MCF 10A (cell line): ENCODE measurements around the gene NINJ1. TPM values are rescaled to one million over a fixed set of nuclear protein-coding genes. Genes with fewer than 3 reads are reported as not detected.

Experiments
- BruUV-seq: library from RNA; stranded (reverse); fragments of 400-500 nt; replicated peaks from 2 replicates; lab custom pipeline; 2021; lab: Mats Ljungman, UMichigan
- CTCF ChIA-PET: fragments of 300-600 bp; sonication (Branson Sonifier 250); formaldehyde crosslinking; extraction: SDS; loops from one replicate; lab custom pipeline; 2021; ENCODE audit warnings: antibody characterized with exemption, inconsistent platforms; lab: Yijun Ruan, JAX
- POLR2A ChIA-PET: fragments of 300-600, 350-650 bp; sonication (Branson Sonifier 250); formaldehyde crosslinking; extraction: SDS; loops from one replicate; lab custom pipeline; 2020; ENCODE audit warnings: antibody characterized with exemption, inconsistent platforms; lab: Yijun Ruan, JAX
- DNase-seq: peaks from one replicate; pipeline ENCODE4 v3.0.0-alpha.2; 2018; ENCODE audit not compliant: unreplicated experiment
- H3K27ac Mint-ChIP-seq: one replicate; pipeline ENCODE4 v1.8.0; 2022; ENCODE audit warnings: mild to moderate bottlenecking, low read depth, mixed read lengths; ENCODE audit not compliant: unreplicated experiment
- H3K27me3 Mint-ChIP-seq: one replicate; pipeline ENCODE4 v1.8.0; 2022; ENCODE audit warnings: mixed read lengths; ENCODE audit not compliant: insufficient read depth, unreplicated experiment
- H3K36me3 Mint-ChIP-seq: one replicate; pipeline ENCODE4 v1.8.0; 2022; ENCODE audit warnings: mild to moderate bottlenecking, moderate library complexity, mixed read lengths; ENCODE audit not compliant: insufficient read depth, unreplicated experiment
- H3K4me1 Mint-ChIP-seq: one replicate; pipeline ENCODE4 v1.8.0; 2022; ENCODE audit warnings: mixed read lengths; ENCODE audit not compliant: insufficient read depth, unreplicated experiment
- H3K4me3 Mint-ChIP-seq: one replicate; pipeline ENCODE4 v1.8.0; 2022; ENCODE audit warnings: mild to moderate bottlenecking, moderate library complexity, mixed read lengths; ENCODE audit not compliant: unreplicated experiment
- H3K9me3 Mint-ChIP-seq: one replicate; pipeline ENCODE4 v1.8.0; 2022; ENCODE audit warnings: mixed read lengths; ENCODE audit not compliant: unreplicated experiment
- intact Hi-C: fragments of 100-400 bp; cut with micrococcal nuclease; formaldehyde crosslinking; loops from 2 replicates; pipeline ENCODE4 v1.14.1; 2022
- total RNA-seq: library from RNA; stranded (reverse); gene quantifications from 2 replicates; pipeline ENCODE4 v1.2.3, GENCODE V29; 2022
- TF ChIP-seq, protein P1 (sequence below): fragments of 200-600 bp; IDR thresholded peaks from one replicate; pipeline ENCODE4 v1.8.0; 2022; ENCODE audit warnings: antibody characterized with exemption, mild to moderate bottlenecking; ENCODE audit not compliant: unreplicated experiment

Gene NINJ1
- total RNA-seq, 1 experiment from 2014 or later, result 64.7 TPM

GRCh38 chr9:93134740-93135444, 841 bp upstream of the NINJ1 start:
- peaks cover 22% of the 10 kb centered on the region for H3K36me3 Mint-ChIP-seq
- H3K4me1 Mint-ChIP-seq, result peaks cover 16% of the 10 kb centered on the region
- H3K9me3 Mint-ChIP-seq, result no peaks in the 10 kb centered on the region
- ChIA-PET CTCF (interaction anchor here (0.6 to 1.1 kb wide), 4 partner anchors 15 to 338 kb away, joined by 3 to 4 read pairs (median 3); no protein-coding TSS in a partner anchor), POLR2A (interaction anchor here (0.9 to 6.4 kb wide), 6 partner anchors 9 to 977 kb away, joined by 3 to 49 read pairs (median 3); partner anchors contain the start of gene CARD19)
- BruUV-seq, result no TSS peak
- H3K4me3 Mint-ChIP-seq, result peak overlapping the region; percentile 78
- peak overlapping the region; percentile 77 for H3K27ac Mint-ChIP-seq
- TF ChIP-seq, protein P1, sequence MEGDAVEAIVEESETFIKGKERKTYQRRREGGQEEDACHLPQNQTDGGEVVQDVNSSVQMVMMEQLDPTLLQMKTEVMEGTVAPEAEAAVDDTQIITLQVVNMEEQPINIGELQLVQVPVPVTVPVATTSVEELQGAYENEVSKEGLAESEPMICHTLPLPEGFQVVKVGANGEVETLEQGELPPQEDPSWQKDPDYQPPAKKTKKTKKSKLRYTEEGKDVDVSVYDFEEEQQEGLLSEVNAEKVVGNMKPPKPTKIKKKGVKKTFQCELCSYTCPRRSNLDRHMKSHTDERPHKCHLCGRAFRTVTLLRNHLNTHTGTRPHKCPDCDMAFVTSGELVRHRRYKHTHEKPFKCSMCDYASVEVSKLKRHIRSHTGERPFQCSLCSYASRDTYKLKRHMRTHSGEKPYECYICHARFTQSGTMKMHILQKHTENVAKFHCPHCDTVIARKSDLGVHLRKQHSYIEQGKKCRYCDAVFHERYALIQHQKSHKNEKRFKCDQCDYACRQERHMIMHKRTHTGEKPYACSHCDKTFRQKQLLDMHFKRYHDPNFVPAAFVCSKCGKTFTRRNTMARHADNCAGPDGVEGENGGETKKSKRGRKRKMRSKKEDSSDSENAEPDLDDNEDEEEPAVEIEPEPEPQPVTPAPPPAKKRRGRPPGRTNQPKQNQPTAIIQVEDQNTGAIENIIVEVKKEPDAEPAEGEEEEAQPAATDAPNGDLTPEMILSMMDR, result no peak
- H3K27me3 Mint-ChIP-seq, result no peaks in the 10 kb centered on the region
- DNase-seq, result no peak
- intact Hi-C loops, result loop anchor here (5.0 to 10.0 kb wide), 2 partner anchors 38 to 180 kb away; partner anchors contain the start of gene CARD19

DNA sequence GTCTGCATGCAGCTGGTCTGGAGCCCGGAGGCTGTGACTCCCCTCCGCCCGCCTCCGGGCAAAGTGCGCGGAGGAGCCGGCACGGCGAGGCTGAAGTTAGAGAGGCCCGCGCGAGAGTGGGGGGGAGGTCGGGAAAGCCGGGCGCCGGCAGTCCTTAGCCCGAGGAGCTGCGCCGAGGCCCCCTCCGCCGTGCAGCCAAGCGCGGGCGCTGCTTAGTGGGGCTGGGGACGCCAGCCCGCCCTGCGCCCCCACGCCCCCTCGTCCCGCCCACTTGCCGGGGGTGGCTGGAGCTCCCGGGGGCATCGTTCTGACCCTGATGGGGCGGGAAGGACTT, 403 bp downstream of the NINJ1 start:
- POLR2A ChIA-PET, result interaction anchor here (0.6 to 6.4 kb wide), 19 partner anchors 8 to 978 kb away, joined by 3 to 49 read pairs (median 3); partner anchors contain the start of genes CARD19 and FAM120AOS
- TF ChIP-seq, protein P1, result no peak
- Mint-ChIP-seq H3K9me3 (no peaks in the 10 kb centered on the region), H3K4me3 (peak overlapping the region; percentile 78), H3K27ac (peak overlapping the region; percentile 77), H3K27me3 (no peaks in the 10 kb centered on the region), H3K4me1 (peaks cover 17% of the 10 kb centered on the region), H3K36me3 (peaks cover 25% of the 10 kb centered on the region)
- DNase-seq, result no peak
- CTCF ChIA-PET, result interaction anchor here (0.7 to 1.1 kb wide), 3 partner anchors 18 to 130 kb away, joined by 3 read pairs; no protein-coding TSS in a partner anchor
- intact Hi-C loops, result loop anchor here (5.0 to 10.0 kb wide), 2 partner anchors 36 to 179 kb away; partner anchors contain the start of gene CARD19
- BruUV-seq, result no TSS peak

DNA sequence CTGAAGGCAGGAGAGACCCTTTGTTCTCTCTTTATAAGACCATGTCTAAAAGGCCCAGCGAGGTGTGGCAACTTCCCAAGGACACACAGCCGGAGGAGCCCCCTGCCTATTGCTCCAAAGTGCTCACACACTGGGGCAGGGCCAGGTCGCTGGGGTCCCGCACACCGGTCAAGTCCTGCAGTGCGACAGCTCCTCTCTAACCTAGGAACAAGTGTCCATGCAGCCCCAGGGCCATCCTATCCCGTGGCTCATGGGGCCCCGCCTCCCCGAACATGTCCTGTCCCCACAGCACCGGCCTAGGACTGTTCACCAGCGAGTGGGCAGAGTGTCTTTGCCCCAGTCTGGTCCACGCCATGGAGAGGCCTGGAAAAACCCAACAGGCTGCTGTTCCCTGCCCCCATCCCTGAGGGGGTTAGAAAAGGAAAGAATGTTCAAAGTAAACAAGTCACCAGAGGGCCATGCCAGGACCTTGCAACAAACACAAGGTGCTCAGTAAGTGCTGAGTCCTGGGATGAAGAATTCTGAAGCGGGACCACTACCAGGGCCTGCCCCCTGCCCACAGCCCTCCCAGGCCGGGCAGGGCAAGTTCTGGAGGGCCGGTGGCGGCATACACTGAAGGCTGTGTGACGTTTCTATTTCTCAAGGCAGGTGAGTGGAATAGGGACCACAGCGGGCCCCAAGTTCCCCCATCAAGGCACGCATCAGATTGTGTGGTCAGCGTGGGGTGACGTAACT, 938 bp downstream of the NINJ1 start:
- Mint-ChIP-seq H3K4me3 (peak overlapping the region; percentile 78), H3K4me1 (peaks cover 22% of the 10 kb centered on the region), H3K27ac (peak overlapping the region; percentile 77), H3K9me3 (no peaks in the 10 kb centered on the region), H3K27me3 (no peaks in the 10 kb centered on the region), H3K36me3 (peaks cover 28% of the 10 kb centered on the region)
- ChIA-PET CTCF (interaction anchor here (1.0 to 1.1 kb wide), 2 partner anchors 27 to 129 kb away, joined by 3 to 4 read pairs; no protein-coding TSS in a partner anchor), POLR2A (interaction anchor here (0.6 to 6.4 kb wide), 16 partner anchors 9 to 1241 kb away, joined by 3 to 49 read pairs (median 4); partner anchors contain the start of genes CARD19, FAM120A and FAM120AOS)
- peak; percentile 60 for DNase-seq
- intact Hi-C loops, result loop anchor here (1.0 to 10.0 kb wide), 3 partner anchors 13 to 178 kb away; partner anchors contain the start of gene CARD19
- TF ChIP-seq, protein P1, result no peak
- BruUV-seq, result TSS peak; percentile 94
